ENCODE results near the gene CRYAB.

CRYAB gene

DNA sequence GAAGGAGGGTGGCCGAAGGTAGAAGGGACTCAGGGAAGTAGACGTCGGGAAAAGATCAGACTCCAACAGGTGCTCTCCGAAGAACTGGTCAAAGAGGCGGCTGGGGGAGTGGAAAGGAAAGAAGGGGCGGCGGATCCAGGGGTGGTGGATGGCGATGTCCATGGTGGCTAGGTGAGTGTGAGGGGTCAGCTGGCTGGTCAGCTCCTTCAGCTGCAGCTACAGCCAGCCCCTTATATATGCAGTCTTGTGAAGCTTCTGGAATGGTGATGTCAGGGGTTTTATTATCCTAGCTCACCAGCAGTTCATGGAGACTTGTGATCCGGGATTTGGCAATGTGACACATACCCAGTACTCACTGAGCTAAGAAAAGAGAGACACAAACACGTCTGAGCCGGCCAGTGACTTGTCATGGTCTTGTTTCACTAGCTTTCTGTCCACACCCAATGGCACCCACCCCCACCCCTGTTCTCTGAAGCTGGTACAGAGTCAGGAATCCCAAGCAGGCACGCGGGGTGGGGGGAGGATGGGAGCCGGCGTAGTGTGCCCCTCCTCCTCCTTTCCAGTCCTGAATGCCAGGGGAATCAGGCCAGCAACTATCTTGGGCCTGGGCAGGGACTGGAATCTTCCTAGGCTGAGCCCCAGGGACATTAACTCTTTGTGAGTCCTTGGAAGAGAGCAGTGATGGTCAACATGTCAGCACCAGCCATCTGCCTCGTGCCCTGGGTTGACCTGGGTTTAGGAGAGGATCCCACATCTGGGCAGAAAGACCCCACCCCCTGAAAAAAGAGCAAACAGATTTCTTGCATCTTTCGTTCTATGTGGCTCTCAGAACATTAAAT lies at the start of gene CRYAB:
CRYAB (minus strand) TSS at position 208 of the 839 bp plus-strand sequence; CDS start at position 162, 46 bp downstream.
- DNase-seq: peak; percentile 43 to 97 (median 91)

DNA sequence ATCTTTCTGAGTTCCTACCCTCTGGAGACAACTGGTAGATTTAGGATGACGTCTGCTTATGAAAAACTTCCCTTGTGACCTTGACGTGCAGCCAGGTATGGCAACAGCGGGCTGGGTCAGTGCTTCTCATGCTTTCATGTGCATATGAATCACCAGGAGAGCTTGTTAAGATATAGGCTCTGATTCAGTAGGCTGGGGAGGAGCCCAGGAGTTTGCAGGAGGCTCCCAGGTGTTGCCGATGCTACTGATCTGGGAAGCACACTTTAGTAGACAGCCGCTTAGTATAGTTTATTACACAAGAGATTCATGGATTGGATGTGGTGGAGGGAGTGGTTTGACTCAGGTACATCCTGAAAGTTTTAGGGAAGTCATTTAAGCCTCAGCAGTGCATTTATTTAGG lies 49.3 kb upstream of the CRYAB start:
- DNase-seq: no peak

DNA sequence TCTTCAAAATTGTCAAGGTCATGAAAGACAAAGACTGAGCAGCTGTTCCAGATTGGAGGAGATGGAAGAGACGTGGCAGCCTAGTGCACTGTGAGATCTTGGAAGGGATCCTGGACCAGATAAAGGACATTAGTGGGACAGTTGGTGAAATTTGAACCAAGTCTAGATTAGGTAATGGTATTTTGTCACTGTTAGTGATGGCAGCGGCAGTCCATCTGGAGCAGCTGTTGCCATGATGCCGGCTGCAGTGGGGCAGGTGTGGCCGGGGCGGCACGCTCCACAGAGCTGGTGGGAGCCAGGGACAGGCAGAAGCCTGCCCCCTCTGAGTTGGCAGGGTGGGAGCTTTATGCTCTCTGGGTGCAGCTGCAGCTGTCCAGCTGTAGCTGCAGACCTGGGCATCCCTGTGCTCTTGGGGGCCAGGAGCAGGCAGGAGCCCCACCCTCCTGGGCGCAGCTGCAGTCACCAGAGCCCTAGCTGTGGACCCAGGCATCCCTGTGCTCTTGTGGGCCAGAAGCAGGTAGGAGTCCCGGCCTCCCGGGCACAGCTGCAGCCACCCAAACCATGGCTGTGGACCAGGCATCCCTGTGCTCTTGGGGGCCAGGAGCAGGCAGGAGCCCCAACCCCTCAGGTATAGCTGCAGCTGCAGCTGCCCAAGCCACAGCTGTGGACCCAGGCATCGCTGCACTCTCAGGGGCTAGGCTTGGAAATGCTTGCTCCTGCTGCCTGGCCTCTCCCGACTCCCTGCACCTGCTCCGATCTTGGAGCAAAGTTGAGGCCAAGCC lies 46.3 kb upstream of the CRYAB start:
- DNase-seq: no peak

DNA sequence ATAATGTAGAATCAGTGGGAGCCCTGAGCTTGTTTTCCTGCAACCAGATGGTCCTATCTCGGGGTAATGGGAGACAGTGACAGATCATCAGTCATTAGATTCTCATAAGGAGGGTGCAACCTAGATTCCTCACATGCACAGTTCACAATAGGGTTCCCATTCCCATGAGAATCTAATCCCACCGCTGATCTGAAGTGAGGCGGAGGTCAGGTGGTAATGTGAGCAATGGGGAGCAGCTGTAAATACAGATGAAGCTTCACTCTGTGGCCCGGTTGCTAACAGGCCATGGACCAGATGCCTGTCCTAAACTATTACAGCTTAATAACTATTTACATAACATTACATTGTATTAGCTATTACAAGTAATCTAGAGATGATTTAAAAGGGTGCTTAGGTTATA lies 42.6 kb upstream of the CRYAB start:
- DNase-seq: no peak

- no peak for DNase-seq
Measured at GRCh38 chr11:111951565-111951964, 40.0 kb upstream of the CRYAB start.

- no peak for DNase-seq
Measured at GRCh38 chr11:111949519-111950426, 38.2 kb upstream of the CRYAB start.

DNA sequence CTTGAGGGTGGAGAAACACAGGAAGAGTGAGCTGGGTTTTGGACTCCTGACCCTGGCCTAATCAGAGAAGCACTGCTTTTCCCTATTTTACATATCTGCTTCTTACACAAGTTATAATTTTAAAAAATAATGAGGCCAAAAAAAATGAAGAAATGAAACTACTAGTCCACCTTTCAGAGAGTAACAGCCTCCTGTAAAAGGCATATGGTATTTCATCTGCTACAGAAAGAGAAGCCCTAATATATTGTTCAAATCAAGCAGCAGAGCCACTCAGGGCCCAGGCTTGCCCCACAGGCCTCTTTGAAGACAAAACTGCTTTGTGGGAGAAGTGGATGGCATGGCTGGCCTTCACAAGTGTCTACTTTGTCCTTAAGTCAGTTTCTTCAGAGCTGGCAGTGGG lies 35.6 kb upstream of the CRYAB start:
- no peak for DNase-seq

GRCh38 chr11:111946499-111946898 lies 34.9 kb upstream of the CRYAB start:
- no peak for DNase-seq

DNA sequence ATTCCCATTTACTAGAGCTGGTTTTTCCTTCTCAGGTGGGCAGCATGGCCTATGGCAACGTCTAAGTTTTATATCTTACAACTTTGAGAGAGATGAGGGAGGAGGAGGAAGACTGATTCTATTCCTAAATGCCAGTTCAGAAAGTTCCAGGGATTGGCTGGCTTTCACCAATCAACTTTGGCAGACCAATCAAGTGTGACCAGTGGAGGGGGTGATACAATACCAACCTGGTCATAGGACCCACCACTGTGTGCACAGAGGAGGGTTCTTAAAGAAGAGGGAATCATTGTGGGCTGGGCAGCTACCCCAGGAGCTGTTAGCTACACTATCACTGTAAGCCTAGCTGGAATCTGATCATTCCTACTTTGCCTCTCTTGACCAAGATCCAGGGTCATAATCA lies 33.6 kb upstream of the CRYAB start:
- no peak for DNase-seq

DNA sequence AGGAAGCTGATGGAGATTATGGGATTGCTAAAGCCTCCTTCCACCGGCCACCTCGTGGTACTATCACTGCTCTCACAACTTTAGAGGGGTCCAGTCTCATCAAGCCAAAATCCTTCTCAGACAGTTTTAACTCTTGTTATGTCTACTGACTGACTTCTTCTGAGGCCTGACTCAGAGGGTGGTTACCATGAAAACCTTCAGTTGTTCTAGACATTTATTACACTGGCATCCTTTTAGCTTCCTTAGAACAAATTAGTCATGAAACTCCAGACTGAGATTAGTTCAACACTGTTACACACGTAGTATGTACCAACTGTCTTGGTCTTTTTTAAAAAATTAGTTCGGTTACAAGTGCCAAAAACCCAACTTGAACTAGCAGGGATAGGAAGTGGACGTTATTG lies 33.1 kb upstream of the CRYAB start:
- no peak for DNase-seq

- DNase-seq: no peak
Measured at GRCh38 chr11:111944139-111944538, 32.6 kb upstream of the CRYAB start.

- DNase-seq: no peak
Measured at GRCh38 chr11:111942829-111943228, 31.3 kb upstream of the CRYAB start.

DNA sequence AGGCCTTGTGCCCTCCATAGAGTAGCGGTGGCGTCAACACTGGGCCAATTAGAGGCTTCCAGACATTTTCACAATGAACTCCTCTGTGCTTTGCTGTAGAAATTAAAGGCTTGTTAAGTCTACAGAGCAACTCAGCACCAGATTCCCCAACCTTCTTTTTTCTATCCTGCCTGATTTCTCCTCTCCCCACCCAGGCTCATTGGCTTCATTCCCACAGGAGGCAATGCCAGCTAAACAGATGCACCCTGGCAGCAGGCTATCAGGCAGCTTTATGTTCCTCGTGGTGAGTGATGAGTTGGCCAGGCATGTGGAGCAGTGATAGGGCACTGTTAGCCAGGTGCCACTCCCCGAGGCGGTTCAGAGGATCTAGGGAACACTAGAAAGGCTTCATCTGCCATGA lies 30.4 kb upstream of the CRYAB start:
- DNase-seq: peak in 8 of 14 donors; percentile 33 to 98 (median 40)

- DNase-seq: peak in 1 of 14 donors; percentile 69
Measured at GRCh38 chr11:111939836-111940604, 28.4 kb upstream of the CRYAB start.

- DNase-seq: peak in 3 of 14 donors; percentile 36 to 91 (median 37)
Measured at GRCh38 chr11:111938687-111939160, 27.2 kb upstream of the CRYAB start.

DNA sequence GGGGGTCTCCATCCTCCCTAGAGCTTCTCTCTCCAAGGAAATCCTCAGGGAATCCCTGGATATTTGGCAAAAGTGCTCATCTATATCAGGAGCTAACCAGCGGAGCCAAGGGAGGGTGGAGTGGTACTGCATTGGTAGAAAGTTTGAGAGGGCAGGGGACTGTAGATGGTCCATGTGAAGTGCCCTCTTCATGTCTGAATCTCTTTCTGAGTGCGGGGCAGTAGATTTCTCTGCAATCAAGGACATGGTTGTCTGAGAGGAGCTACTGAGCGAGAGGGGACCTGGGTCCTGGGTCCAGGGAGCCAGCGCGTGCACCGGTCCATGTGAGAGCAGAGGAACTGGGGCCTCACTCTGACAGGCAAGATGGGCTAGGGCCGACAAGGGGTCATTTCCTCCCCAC lies 26.3 kb upstream of the CRYAB start:
- DNase-seq: peak in 4 of 14 donors; percentile 30 to 70 (median 54)

GRCh38 chr11:111937461-111937769 lies 25.8 kb upstream of the CRYAB start:
- peak in 3 of 14 donors; percentile 62 to 80 (median 70) for DNase-seq

- peak in 2 of 14 donors; percentile 27 to 37 for DNase-seq
Measured at GRCh38 chr11:111936040-111936540, 24.5 kb upstream of the CRYAB start.

- DNase-seq: peak in 1 of 14 donors; percentile 40
Measured at GRCh38 chr11:111935317-111936039, 23.9 kb upstream of the CRYAB start.

DNA sequence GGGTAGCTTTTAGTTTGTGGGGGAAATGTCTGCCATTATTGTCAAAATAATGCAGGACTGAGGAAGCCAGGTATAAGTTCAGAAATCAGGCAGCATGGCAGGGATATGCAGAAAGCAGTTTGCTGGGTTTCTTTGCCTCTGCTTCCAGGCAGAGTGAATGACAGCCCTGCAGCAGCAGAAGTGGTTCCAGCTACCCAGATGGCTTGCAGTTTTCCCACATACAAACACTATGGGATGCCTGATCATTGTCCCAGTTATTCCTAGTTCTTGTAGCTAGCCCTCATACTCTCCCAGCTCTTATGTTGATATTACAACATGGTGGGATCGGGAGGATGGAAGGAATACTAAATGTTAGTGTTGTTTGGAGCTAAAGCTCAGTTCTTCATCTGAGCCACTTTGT lies 22.7 kb upstream of the CRYAB start:
- DNase-seq: peak in 1 of 14 donors; percentile 56

DNA sequence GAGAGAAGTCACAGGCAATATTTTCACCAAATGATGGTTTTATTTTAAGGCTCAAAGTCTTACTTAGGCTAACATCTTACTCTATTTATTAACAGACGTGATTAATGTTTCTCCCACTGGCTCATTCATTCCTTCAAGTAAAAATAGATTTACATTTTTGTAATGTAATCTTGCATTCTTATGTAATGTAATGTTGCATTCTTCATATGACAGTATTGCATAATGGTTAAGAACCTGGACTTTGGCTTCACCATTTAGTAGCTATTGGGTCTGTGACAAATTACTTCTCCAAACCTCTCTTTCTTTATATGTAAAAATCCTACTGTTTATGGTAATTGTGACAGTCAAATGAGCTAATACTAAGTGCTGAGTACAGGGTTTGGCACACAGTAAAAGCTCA lies 22.3 kb upstream of the CRYAB start:
- no peak for DNase-seq
